ENCODE measurements around the gene JAGN1.

DNA sequence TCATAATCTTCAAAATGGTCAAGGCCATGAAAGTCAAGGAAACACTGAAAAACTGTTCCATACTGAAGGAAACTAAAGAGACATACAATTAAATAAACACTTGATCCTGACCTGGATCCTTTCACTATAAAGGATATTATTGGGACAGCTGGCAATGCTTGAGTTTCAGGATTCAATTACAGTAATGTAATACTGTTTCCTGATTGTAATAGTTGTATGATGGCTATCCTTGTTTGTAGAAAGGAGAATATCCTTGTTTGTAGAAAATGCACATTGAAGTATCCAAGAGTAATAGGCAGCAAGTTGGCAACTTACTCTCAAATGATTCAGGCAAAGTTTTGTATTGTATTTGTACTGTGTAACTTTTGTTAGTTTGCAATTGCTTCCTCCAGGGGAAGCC is 15.0 kb upstream of the JAGN1 start:
- TF ChIP-seq, protein P1, sequence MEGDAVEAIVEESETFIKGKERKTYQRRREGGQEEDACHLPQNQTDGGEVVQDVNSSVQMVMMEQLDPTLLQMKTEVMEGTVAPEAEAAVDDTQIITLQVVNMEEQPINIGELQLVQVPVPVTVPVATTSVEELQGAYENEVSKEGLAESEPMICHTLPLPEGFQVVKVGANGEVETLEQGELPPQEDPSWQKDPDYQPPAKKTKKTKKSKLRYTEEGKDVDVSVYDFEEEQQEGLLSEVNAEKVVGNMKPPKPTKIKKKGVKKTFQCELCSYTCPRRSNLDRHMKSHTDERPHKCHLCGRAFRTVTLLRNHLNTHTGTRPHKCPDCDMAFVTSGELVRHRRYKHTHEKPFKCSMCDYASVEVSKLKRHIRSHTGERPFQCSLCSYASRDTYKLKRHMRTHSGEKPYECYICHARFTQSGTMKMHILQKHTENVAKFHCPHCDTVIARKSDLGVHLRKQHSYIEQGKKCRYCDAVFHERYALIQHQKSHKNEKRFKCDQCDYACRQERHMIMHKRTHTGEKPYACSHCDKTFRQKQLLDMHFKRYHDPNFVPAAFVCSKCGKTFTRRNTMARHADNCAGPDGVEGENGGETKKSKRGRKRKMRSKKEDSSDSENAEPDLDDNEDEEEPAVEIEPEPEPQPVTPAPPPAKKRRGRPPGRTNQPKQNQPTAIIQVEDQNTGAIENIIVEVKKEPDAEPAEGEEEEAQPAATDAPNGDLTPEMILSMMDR (IDR thresholded peaks at IDR 0.05; ENCODE audit: low read depth, low read length), result no peak
- TF ChIP-seq, protein P2, sequence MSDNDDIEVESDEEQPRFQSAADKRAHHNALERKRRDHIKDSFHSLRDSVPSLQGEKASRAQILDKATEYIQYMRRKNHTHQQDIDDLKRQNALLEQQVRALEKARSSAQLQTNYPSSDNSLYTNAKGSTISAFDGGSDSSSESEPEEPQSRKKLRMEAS (IDR thresholded peaks at IDR 0.05; ENCODE audit: low read depth, low read length), result no peak
- no peak for TF ChIP-seq POLR2A (IDR thresholded peaks at IDR 0.05; ENCODE audit: extremely low read depth, insufficient read length)

All from NB4 (cell line).